ENCODE measurements around the gene PYURF.

GRCh38 chr4:88497859-88498409 lies 25.6 kb downstream of the PYURF start:
- no peak for TF ChIP-seq CTCF (IDR thresholded peaks at IDR 0.05; ENCODE audit: low read depth, low read length)
- no peak for TF ChIP-seq EZH2phosphoT487 (IDR thresholded peaks at IDR 0.05; ENCODE audit: low read depth)
